Fibroblast of skin of scalp (primary cell): Measurements from ENCODE around the gene SRP54. TPM values are rescaled to one million over a fixed set of nuclear protein-coding genes. Genes with fewer than 3 reads are reported as not detected.
"Not testable (repeated sequence)": the region's sequence is repeated elsewhere in the genome, so short reads cannot be mapped to it uniquely, and the experiment has no call there.

Experiments used
- DNase-seq: peaks from one replicate; pipeline ENCODE4 v3.0.0-alpha.2; 2013
- polyA plus RNA-seq, 2 experiments: library from polyadenylated mRNA; unstranded; fragments of 120-200 nt; gene quantifications; one replicate each; pipeline ENCODE4 v1.2.1, GENCODE V29; 2013; ENCODE audit not compliant: insufficient read length in 2 of 2

The SRP54 gene
- 71.8 TPM for polyA plus RNA-seq (2013, experiment 1 of 2; ENCODE audit: insufficient read length)
- polyA plus RNA-seq (2013, experiment 2 of 2; ENCODE audit: insufficient read length), result 73.8 TPM

GRCh38 chr14:34982421-34983147, at the start of gene SRP54:
Gene SRP54, plus strand, starts transcription at chr14:34982992. Its CDS starts 13,718 bp downstream, at chr14:34996710.
- DNase-seq, result peak; percentile 97

DNA sequence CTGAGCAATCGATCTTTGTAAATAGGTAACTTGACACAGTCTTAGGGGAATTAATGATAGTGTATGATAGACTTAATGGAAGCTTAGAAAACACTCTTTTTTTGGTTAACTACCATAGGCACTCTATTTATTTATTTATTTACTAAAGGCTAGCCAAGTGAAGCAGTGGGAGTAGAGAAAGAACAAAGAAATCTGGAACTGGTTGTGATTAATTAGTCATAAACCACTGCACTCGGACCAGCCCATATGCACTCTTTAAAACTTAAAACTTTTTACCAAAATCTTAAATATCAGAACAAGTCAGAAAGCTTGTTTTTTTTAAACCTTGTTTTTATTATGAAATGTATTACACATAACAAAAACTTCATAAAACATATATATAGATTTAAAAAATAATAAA, 49.5 kb upstream of the SRP54 start:
- DNase-seq, result no peak

DNA sequence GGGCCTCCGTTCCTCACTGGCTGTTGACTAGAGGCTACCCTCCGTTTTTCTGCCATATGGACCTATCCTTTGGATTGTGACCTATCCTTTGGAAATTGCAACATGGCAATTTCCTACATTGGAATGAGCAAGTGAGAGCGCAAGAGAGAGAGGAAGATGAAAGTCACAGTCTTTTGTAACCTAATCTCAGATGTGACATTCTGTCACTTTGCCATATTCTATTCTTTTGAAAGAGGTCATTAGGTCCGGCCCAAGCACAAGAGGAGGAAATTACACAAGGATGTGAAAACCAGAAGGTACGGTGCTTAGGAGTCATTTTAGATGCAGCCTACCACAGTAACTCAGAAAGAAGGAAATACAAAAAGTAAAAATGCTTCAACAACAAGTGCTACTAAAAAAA, 47.3 kb upstream of the SRP54 start:
- DNase-seq, result no peak

- DNase-seq, result no peak
Observed at GRCh38 chr14:34937442-34937841, 45.4 kb upstream of the SRP54 start.

DNA sequence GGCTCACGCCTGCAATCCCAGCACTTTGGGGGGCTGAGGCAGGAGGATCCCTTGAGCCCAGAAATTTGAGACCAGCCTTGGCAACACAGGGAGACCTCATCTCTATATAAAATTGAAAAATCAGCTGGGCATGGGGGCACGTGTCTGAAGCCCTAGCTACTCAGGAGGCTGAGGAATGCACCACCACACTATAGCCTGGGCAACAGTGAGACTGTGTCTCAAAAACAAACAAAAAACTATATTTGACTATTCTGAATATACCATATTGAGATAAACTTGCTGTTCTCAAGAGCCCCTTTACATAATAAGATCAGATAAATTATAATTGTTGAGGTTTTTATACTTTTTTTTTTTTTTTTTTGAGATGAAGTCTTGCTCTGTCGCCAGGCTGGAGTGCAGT, 44.9 kb upstream of the SRP54 start:
- DNase-seq, result no peak

DNA sequence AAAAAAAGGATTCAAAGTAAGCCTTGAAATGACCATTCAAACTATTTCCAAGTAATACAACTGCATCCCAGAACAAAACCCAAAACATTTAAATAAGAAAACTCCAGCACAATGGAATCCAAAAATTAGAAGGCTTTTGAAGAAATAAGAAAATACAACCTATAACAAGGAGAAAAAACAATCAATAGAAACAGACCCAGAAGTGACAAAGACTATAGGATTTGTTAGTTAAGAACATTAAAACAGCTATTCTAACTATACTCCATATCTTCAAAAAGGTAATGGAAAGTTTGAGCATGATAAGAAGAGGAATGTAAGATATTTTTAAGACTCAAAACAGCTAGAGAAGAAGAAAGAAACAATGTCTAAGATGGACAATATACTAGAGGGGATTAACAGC, 39.3 kb upstream of the SRP54 start:
- no peak for DNase-seq

GRCh38 chr14:34944744-34945143, 38.0 kb upstream of the SRP54 start:
- no peak for DNase-seq

DNA sequence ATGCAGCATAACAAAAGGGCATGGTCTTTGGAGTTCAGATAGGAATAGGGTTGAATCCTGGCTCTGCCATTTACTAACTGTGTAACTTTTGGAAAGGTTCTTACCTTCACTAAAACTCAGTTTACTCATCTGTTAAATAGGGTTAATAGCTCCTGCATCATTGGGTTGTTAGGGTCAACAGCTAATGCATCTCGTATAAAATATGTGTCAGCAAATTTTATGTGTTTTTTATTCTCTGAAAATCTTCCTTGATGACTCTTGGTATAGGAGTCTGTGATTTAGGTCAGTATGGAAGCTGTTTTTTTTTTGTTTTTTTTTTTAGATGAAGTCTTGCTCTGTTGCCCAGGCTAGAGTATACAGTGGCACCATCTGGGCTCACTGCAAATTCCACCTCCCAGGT, 36.1 kb upstream of the SRP54 start:
- DNase-seq, result no peak

GRCh38 chr14:34951286-34951685, 31.5 kb upstream of the SRP54 start:
- peak; percentile 45 for DNase-seq

DNA sequence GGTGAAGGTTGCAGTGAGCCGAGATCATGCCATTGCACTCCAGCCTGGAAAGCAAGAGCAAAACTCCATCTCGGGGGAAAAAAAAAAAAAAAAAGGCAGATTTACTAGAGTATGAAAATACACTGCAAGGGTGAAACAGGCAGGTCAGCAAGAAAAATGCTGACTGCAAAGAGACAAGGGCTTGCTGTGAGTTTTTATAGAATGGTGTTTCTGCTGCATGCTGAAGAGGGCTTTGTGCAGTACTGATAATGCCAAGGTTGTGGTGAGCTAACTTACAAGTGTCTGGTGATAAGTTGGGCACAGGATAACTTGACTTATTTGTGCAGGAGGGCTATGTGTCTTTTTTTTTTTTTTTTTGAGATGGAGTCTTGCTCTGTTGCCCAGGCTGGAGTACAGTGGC, 25.9 kb upstream of the SRP54 start:
- DNase-seq, result no peak

DNA sequence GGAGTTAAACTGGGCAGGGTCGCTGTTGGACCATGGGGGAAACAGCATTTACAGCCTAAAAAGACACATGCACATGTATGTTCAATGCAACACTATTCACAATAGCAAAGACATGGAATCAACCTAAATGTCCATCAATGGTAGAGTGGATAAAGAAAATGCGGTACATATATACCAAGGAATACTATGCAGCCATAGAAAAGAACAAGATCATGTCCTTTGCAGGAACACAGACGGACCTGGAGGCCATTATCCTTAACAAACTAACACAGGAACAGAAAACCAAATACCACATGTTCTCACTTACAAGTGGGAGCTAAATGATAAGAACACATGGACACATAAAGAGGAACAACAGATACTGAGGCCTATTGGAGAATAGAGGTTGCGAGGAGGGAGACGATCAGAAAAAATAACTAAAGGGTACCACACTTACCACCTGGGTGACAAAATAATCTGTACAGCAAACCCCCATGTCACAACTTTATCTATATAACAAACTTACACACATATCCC, 25.0 kb upstream of the SRP54 start:
- DNase-seq, result no peak

GRCh38 chr14:34962106-34962505, 20.7 kb upstream of the SRP54 start:
- not testable (repeated sequence) for DNase-seq

GRCh38 chr14:34964977-34965764, 17.6 kb upstream of the SRP54 start:
- no peak for DNase-seq

- DNase-seq, result no peak
Observed at GRCh38 chr14:34965912-34966311, 16.9 kb upstream of the SRP54 start.

GRCh38 chr14:34966413-34966812, 16.4 kb upstream of the SRP54 start:
- no peak for DNase-seq

GRCh38 chr14:34970665-34971064, 12.1 kb upstream of the SRP54 start:
- no peak for DNase-seq

GRCh38 chr14:34971381-34971780, 11.4 kb upstream of the SRP54 start:
- DNase-seq, result peak; percentile 31

- peak; percentile 15 for DNase-seq
Observed at GRCh38 chr14:34971801-34972200, 11.0 kb upstream of the SRP54 start.

DNA sequence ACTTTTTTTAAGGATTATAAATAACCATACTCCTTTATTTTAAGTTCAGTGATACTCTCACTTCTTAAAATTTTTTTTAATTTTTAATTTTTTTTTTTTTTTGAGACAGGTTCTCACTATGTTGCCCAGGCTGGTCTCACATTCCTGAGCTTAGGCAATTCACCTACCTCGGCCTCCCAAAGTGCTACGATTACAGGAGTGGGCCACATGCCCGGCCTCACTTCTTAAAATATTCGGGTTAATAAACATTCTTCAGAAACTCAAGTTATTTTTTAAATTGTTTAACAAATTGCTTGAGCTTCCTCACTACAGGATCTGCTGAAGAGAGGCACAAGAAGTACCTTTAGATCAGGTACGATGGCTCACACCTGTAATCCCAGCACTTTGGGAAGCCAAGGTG, 4.3 kb upstream of the SRP54 start:
- no peak for DNase-seq

GRCh38 chr14:34980337-34980900, 2.4 kb upstream of the SRP54 start:
- no peak for DNase-seq

DNA sequence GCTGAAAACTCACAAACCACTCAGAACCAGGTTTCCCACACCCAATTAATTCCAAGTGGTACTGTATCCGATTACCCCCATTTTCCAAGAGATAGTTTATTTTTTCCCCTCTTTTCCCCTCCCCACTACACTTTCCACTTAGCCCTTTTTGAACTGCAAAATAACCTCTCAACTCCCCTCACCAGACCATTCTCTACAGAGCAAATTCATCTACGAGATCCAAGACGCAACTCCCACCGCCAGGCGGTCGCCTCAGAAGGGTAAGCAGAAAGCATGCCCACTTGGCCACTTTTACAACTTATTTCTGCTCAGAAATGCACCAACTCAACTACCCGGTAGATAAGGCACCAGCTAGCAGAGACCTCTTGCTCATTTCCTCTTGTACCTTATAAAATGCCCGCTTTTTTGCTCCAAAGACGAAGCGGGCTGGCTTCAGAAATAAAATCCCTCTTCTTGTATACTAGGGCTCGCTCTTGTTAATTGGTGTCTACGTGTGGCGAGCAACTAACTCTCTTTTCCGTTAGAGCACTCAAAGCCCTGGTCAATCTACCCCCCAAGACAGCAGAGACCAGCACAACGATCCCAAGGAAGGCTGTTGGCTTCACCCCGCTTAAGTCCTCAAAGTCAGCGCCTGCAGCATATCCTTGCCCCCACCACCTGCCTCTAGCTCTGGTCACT, 910 bp upstream of the SRP54 start:
- DNase-seq, result peak; percentile 61

GRCh38 chr14:34983148-34983760, 462 bp downstream of the SRP54 start:
- no peak for DNase-seq
